ENCODE results near the gene PRKCZ. TPM values are rescaled to one million over a fixed set of nuclear protein-coding genes. Genes with fewer than 3 reads are reported as not detected.

Gene PRKCZ
- total RNA-seq, 1 experiment from 2014 or later, result 45.9 TPM

DNA sequence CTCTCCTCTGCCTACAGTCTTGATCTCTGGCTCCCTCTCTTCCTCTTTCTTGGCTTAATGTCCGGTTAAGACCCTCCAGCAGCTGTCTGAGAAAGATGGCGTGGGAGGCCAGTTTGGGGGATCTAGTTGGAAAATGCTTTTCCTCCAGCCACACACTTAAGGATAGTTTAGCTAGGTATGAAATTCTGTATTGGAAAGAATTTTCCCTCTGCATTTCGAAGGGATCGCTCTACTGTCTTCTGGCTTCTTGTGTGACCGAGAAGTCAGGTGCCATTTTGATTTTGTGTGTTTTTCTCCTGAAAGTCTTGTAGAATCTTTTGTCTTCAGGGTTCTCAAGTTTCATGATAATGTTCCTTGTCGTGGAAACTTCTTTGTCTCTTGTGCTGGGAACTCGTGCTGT lies 28.0 kb downstream of the PRKCZ start:
- Mint-ChIP-seq H3K27ac (ENCODE audit: unreplicated experiment) (no peak overlapping the region), H3K4me3 (ENCODE audit: unreplicated experiment) (no peak overlapping the region), H3K36me3 (ENCODE audit: insufficient read depth, unreplicated experiment) (peaks cover 42% of the 10 kb centered on the region), H3K4me1 (ENCODE audit: low read depth, unreplicated experiment) (no peaks in the 10 kb centered on the region), H3K9me3 (ENCODE audit: unreplicated experiment) (peaks cover 21% of the 10 kb centered on the region), H3K27me3 (ENCODE audit: insufficient read depth, unreplicated experiment) (no peaks in the 10 kb centered on the region)
- BruUV-seq (replicated peaks), result no TSS peak
- no peak overlapping the region for H3K4me3 ChIP-seq (ENCODE audit: low read depth, low read length)
- no peak for DNase-seq
- ChIA-PET POLR2A (no interaction called here), CTCF (no interaction called here)
- H3K36me3 ChIP-seq (ENCODE audit: control insufficient read depth, insufficient read depth, low read length), result no peaks in the 10 kb centered on the region
- H3K4me1 ChIP-seq, result no peaks in the 10 kb centered on the region
- no peak for TF ChIP-seq CTCF (IDR thresholded peaks at IDR 0.05; ENCODE audit: insufficient read depth in 1 of 2, low read depth in 1 of 2, low read length in 1 of 2, severe bottlenecking in 1 of 2, unreplicated experiment in 1 of 2)
- H3K9me3 ChIP-seq, result peaks cover 10% of the 10 kb centered on the region
- intact Hi-C loops (cut with micrococcal nuclease; ENCODE audit: unreplicated experiment), result no loop called here
- H3K27me3 ChIP-seq (replicated peaks; ENCODE audit: control insufficient read depth, insufficient read depth, low read length), result no peaks in the 10 kb centered on the region

- Histone ChIP-seq H3K9me3 (peaks cover 10% of the 10 kb centered on the region), H3K27me3 (replicated peaks; ENCODE audit: control insufficient read depth, insufficient read depth, low read length) (no peaks in the 10 kb centered on the region), H3K4me3 (ENCODE audit: low read depth, low read length) (no peak overlapping the region), H3K4me1 (no peaks in the 10 kb centered on the region), H3K36me3 (ENCODE audit: control insufficient read depth, insufficient read depth, low read length) (no peaks in the 10 kb centered on the region)
- CTCF ChIA-PET, result no interaction called here
- H3K4me3 Mint-ChIP-seq (ENCODE audit: unreplicated experiment), result no peak overlapping the region
- H3K27me3 Mint-ChIP-seq (ENCODE audit: insufficient read depth, unreplicated experiment), result no peaks in the 10 kb centered on the region
- POLR2A ChIA-PET, result no interaction called here
- intact Hi-C loops (cut with micrococcal nuclease; ENCODE audit: unreplicated experiment), result no loop called here
- H3K36me3 Mint-ChIP-seq (ENCODE audit: insufficient read depth, unreplicated experiment), result peaks cover 37% of the 10 kb centered on the region
- H3K4me1 Mint-ChIP-seq (ENCODE audit: low read depth, unreplicated experiment), result no peaks in the 10 kb centered on the region
- no peak for DNase-seq
- no peak overlapping the region for H3K27ac Mint-ChIP-seq (ENCODE audit: unreplicated experiment)
- BruUV-seq (replicated peaks), result no TSS peak
- TF ChIP-seq CTCF (IDR thresholded peaks at IDR 0.05; ENCODE audit: insufficient read depth in 1 of 2, low read depth in 1 of 2, low read length in 1 of 2, severe bottlenecking in 1 of 2, unreplicated experiment in 1 of 2), result no peak
- peaks cover 21% of the 10 kb centered on the region for H3K9me3 Mint-ChIP-seq (ENCODE audit: unreplicated experiment)
Observed at GRCh38 chr1:2079396-2080085, 29.3 kb downstream of the PRKCZ start.

GRCh38 chr1:2080140-2080539 lies 29.9 kb downstream of the PRKCZ start:
- CTCF ChIA-PET, result no interaction called here
- H3K27me3 Mint-ChIP-seq (ENCODE audit: insufficient read depth, unreplicated experiment), result no peaks in the 10 kb centered on the region
- no peaks in the 10 kb centered on the region for H3K4me1 ChIP-seq
- POLR2A ChIA-PET, result no interaction called here
- H3K4me3 Mint-ChIP-seq (ENCODE audit: unreplicated experiment), result no peak overlapping the region
- no peak overlapping the region for H3K4me3 ChIP-seq (ENCODE audit: low read depth, low read length)
- H3K4me1 Mint-ChIP-seq (ENCODE audit: low read depth, unreplicated experiment), result no peaks in the 10 kb centered on the region
- no peak overlapping the region for H3K27ac Mint-ChIP-seq (ENCODE audit: unreplicated experiment)
- TF ChIP-seq CTCF (IDR thresholded peaks at IDR 0.05; ENCODE audit: insufficient read depth in 1 of 2, low read depth in 1 of 2, low read length in 1 of 2, severe bottlenecking in 1 of 2, unreplicated experiment in 1 of 2), result no peak
- peaks cover 10% of the 10 kb centered on the region for H3K9me3 ChIP-seq
- no peak for DNase-seq
- no peaks in the 10 kb centered on the region for H3K27me3 ChIP-seq (replicated peaks; ENCODE audit: control insufficient read depth, insufficient read depth, low read length)
- H3K36me3 Mint-ChIP-seq (ENCODE audit: insufficient read depth, unreplicated experiment), result peaks cover 35% of the 10 kb centered on the region
- peaks cover 21% of the 10 kb centered on the region for H3K9me3 Mint-ChIP-seq (ENCODE audit: unreplicated experiment)
- no peaks in the 10 kb centered on the region for H3K36me3 ChIP-seq (ENCODE audit: control insufficient read depth, insufficient read depth, low read length)
- intact Hi-C loops (cut with micrococcal nuclease; ENCODE audit: unreplicated experiment), result no loop called here
- no TSS peak for BruUV-seq (replicated peaks)
